Placental epithelial cell (primary cell): ENCODE results near the gene XPO4. TPM values are rescaled to one million over a fixed set of nuclear protein-coding genes. Genes with fewer than 3 reads are reported as not detected.

ENCODE experiments used
- total RNA-seq: library from RNA; depleted of rRNA; stranded (reverse); fragments of >200 nt; gene quantifications from 2 replicates; pipeline ENCODE4 v1.2.3, GENCODE V29; 2012

XPO4 gene
- total RNA-seq, result 11.8 and 21.8 TPM in 2 replicates

DNA sequence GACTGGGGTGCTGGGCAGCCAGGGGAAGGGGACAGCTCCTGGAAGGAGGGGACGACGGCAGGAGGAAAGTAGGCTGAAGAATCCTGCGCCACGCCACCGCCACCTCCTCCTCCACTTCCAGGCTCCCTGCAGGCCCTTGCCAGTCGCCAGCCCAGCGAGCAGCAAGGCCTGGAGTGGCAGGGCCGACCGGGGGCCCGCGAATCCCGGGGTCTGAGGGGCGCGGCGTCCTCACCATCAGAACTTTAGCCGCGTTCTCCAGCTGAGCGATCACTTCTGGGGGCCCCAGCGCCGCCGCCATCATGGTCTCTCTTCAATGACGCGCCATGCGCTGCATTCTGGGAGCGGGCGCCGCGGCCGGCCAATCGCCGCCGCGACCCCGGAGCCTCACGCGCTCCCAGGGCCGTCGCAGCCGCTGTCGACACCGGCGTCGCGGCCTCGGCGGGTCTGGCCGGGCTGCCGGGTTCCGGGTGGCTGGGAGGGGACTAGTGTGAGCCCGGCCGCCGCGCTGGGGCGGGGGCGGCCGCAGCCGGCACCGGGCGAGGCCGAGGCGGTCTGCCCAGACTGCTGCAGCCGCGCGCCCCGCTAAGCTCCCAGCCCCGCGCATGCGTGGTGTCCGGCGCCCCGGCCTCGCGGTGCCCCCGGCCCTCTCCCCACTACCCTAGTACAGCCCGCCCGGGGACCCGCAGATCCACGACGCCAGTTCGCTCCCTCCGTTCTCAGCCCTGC is at the start of gene XPO4:
TSS of gene XPO4 (minus strand) at position 309 of the 726 bp plus-strand sequence. CDS start at position 301, 8 bp downstream.

GRCh38 chr13:20773194-20774080 is 129.1 kb downstream of the XPO4 start, which contains the start of gene EEF1AKMT1:
TSS of gene EEF1AKMT1 (minus strand) at chr13:20773961. CDS start at chr13:20757598, 16,363 bp downstream.

Other genes starting within 250 kb of the XPO4 start
- under 0.01 TPM in 1 of 2 replicates, not detected in the other for gene IL17D, start 199.0 kb downstream of the XPO4 start, total RNA-seq
- gene EEF1AKMT1, start 128.8 kb downstream of the XPO4 start, total RNA-seq, result 7.0 and 10.6 TPM in 2 replicates
- gene LATS2, start 158.8 kb upstream of the XPO4 start, total RNA-seq, result 23.6 and 38.7 TPM in 2 replicates
- 35.0 and 36.9 TPM in 2 replicates for gene SAP18, start 237.4 kb upstream of the XPO4 start, total RNA-seq